ENCODE data around the gene ZNF76. TPM values are rescaled to one million over a fixed set of nuclear protein-coding genes. Genes with fewer than 3 reads are reported as not detected.
"Not testable (repeated sequence)": the region's sequence is repeated elsewhere in the genome, so short reads cannot be mapped to it uniquely, and the experiment has no call there.

The ZNF76 gene
- total RNA-seq, 1 donor from 2014 or later = 35.3 TPM

DNA sequence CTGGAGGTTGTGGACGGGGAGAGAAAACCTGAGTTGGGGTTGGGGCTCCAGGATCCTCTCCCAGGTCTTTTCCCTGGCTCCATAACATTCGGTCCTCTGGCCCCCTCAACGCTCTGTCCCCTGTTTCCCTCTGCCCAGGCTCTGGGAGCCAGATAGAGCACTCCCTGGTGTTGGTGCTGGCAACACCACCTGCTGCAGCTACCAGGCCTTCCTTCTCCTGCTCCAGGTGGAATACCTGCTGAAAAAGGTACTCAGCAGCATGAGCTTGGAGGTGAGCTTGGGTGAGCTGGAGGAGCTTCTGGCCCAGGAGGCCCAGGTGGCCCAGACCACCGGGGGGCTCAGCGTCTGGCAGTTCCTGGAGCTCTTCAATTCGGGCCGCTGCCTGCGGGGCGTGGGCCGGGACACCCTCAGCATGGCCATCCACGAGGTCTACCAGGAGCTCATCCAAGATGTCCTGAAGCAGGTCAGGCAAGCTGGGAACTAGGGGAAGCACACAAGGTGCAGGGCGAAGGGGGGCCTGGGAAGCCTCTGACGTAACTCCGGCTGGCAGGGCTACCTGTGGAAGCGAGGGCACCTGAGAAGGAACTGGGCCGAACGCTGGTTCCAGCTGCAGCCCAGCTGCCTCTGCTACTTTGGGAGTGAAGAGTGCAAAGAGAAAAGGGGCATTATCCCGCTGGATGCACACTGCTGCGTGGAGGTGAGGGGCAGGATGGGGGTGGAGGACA is 52.7 kb downstream of the ZNF76 start:
- intact Hi-C loops (cut with DNase I) = no loop called here
- DNase-seq (no peak), ATAC-seq (ENCODE audit: poor library complexity) (no peak)

DNA sequence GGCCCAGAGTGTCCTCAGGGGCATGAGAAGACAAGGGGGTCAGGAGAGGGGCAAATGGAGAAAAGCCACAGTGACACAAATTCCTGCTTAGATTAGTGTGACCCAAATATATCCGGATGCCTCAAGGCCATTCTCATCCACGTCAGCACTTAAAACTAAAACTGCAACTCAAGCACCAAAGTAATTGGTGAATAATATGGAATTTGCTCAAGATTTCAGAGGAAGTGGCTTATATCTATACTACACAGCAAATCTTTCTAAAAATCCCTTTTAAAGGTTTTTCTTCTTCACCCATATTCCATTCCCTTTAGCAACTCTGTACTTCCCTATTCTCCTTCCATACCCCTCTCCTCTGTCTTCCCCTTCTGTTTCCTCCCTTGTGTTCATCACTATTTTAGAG is 53.3 kb downstream of the ZNF76 start:
- ATAC-seq (ENCODE audit: poor library complexity) (no peak), DNase-seq (no peak)
- intact Hi-C loops (cut with DNase I) = no loop called here

DNA sequence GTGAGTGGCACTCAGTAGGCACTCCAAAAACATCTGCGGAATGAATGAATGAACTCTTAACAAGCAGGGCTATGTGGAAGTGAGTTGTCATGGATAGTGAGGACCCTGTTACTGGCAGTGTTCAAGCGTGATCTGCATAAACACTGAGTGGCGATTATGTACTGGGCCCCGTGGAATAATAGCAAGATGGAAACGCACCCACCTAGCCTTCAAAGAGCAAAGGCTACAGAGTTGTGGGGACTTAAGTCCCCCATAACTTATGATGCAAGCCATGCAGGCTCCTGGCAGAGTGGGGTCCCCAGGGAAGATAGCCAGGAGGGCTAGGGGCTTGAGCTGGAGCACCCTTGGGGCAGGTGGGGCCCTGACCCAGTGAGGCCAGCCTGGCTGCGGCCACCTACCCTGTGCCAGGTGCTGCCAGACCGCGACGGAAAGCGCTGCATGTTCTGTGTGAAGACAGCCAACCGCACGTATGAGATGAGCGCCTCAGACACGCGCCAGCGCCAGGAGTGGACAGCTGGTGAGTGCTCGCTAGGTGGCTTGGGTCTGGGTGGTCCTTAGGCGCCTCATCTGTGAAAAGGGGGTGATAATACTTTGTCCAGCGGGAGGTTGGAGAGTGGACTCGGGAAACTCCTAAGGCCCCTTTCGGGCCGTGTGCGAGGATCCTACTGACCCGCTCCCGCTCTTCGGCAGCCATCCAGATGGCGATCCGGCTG is 58.1 kb downstream of the ZNF76 start:
- intact Hi-C loops (cut with DNase I) = no loop called here

DNA sequence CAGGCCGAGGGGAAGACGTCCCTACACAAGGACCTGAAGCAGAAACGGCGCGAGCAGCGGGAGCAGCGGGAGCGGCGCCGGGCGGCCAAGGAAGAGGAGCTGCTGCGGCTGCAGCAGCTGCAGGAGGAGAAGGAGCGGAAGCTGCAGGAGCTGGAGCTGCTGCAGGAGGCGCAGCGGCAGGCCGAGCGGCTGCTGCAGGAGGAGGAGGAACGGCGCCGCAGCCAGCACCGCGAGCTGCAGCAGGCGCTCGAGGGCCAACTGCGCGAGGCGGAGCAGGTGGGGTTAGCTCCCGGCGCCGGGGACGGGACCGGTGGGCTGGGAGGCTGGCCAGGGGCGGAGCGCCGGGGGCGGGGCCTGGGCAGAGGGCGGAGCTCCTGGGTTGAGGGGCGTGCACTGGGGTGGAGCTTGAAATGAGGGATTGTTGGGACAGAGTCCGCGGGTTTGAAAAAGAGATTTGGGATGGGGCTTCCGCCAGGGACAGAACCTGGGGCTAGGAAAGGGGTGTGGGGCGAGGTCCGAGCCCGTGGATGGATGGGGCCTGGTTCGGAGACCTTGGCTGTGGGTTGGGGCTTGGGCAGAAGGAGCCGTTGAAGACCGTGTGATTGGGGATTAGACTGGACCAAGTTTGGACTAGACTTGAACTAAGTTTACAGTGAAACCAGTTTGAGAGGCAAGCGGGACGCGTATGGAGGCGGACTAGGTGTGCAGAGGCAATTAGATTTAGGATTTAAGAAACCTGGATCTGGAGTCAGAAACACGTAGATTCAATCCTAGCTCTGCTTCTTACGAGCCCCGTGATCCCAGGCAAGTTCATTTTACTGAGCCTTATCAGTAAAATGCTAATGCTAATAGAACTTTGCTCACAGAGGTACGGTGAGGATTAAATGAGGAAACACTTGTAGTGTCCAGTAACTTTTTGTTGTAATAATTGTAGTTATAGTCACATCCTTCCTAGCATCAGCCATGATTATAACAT is 58.9 kb downstream of the ZNF76 start:
- ATAC-seq (ENCODE audit: poor library complexity) (peak; percentile 100), DNase-seq (peak; percentile 85)
- intact Hi-C loops (cut with DNase I) = no loop called here

More for the DNA sequence above, 58.1 kb downstream of the ZNF76 start:
- ATAC-seq (ENCODE audit: poor library complexity) (peak; percentile 35), DNase-seq (peak; percentile 56)

DNA sequence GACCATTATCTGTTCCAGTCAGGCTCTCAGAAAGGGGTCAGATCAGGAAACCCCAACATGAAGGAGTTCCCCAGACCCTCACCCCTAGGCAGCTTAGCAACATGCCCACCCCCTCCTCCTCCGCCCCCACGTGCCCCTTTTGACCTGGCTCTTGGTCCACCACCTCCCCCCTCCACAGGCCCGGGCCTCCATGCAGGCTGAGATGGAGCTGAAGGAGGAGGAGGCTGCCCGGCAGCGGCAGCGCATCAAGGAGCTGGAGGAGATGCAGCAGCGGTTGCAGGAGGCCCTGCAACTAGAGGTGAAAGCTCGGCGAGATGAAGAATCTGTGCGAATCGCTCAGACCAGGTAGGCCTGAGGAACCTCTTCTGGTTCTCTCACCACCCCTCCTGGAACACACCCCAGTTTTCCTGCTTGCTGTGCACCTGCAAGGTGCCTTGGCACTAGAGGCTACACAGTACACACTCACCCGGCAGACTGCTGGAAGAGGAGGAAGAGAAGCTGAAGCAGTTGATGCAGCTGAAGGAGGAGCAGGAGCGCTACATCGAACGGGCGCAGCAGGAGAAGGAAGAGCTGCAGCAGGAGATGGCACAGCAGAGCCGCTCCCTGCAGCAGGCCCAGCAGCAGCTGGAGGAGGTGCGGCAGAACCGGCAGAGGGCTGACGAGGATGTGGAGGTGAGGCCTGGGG is 60.0 kb downstream of the ZNF76 start:
- ATAC-seq (ENCODE audit: poor library complexity) (no peak), DNase-seq (no peak)
- intact Hi-C loops (cut with DNase I) = no loop called here

DNA sequence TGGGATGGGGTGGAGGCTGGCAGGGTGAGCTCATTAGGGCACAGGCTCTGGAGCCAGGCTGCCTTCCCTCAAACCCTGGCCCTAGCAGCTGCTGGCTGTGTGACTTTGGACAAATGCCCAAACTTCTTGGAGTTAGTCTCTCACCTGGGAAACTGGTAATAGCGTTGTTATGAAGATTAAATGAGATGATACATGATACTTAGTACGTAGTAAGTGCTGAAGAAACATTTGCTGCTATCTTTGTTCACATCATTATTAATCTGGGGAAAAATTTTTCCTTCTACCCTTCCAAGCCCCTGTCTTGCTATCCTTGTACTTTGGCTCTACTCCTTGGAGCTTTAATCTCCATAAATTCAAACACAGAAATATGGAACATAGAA is 60.5 kb downstream of the ZNF76 start:
- no peak for ATAC-seq (ENCODE audit: poor library complexity)
- DNase-seq = no peak
- intact Hi-C loops (cut with DNase I) = no loop called here

DNA sequence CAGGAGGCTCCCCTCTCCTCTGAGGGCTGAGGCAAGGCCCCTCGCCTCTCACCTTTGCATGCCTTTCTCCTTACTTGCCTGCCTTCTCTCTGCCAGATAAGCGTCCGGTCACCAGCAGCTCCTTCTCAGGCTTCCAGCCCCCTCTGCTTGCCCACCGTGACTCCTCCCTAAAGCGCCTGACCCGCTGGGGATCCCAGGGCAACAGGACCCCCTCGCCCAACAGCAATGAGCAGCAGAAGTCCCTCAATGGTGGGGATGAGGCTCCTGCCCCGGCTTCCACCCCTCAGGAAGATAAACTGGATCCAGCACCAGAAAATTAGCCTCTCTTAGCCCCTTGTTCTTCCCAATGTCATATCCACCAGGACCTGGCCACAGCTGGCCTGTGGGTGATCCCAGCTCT is 61.6 kb downstream of the ZNF76 start:
- intact Hi-C loops (cut with DNase I) = no loop called here
- ATAC-seq (ENCODE audit: poor library complexity) (no peak), DNase-seq (no peak)

DNA sequence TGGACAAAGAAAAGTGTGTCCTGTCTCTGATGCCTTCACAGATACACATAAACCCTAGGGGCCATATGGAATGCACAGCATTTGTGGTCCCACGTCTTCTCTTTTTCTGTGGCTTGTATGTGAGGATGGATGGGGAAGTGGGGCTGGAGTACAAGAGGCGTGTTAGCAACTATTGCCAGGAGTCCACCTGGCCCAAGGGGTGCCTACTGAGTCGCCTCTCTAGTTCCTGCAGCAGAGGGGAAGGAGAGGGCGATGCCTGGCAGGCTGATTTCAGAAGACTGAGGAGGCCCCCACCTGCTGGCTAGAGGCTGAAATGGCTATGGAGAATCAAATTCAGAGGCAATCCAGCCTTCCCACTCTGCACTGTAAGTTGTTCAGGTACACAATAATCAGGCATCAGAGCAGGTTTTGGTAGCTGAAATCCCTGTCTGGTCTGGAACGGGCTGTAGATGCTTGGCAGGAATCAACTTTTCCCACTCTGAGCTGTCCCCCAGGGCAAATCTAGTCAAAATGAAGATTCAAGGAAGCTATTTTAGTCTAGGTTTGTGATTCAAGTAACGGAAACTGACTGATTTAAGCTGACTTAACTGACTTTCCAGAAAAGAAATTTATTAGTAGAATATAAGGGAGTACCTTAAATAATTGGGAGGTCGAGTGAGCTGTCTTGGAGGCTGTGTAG is 68.0 kb downstream of the ZNF76 start:
- intact Hi-C loops (cut with DNase I) = loop anchor here (5.0 kb wide), 1 partner anchor 35 kb away; no protein-coding TSS in a partner anchor
- ATAC-seq (ENCODE audit: poor library complexity) (peak; percentile 80), DNase-seq (peak; percentile 73)

DNA sequence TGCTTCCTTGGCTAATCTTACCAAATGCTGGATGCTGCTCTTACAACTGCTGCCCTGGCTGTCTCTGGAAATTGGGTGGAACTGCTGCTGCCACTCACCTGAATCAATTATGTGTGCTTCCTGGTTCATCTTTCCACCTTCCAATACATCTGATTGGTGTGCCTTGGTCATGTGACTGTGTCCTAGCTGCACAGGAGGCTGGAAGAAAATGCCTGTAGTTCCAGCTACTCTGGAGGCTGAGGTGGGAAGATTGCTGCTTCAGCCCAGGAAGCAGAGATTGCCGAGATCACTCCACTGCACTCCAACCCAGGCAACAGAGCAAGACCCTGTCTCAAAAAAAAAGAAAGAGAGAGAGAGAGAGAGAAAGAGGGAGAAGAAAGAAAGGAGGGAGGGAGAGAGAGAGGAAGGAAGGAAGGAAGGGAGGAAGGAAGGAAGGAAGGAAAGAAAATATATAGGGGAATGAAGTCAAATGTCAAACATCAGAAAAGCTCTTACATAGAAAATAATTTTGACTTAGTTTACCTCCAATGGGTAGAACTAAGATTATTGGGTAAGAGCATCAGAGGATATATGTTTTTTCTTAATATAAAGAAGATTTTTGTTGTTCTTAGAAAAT is 68.7 kb downstream of the ZNF76 start:
- DNase-seq (no peak), ATAC-seq (ENCODE audit: poor library complexity) (no peak)
- intact Hi-C loops (cut with DNase I) = loop anchor here (5.0 kb wide), 1 partner anchor 36 kb away; no protein-coding TSS in a partner anchor

DNA sequence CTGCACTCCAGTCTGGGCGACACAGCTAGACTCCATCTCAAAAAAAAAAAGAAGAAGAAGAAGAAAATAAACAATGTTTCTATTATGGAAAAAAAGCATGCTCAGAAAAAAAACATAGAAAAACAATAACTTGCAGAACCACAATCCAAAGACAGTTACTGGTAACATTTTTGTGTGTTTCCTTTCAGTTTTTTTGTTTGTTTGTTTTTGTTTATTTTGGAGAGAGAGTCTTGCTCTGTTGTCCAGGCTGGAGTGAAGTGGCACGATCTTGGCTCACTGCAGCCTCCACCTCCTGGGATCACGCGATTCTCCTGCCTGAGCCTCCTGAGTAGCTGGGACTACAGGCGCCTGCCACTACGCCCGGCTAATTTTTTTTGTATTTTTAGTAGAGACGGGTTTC is 69.4 kb downstream of the ZNF76 start:
- intact Hi-C loops (cut with DNase I) = loop anchor here (5.0 kb wide), 1 partner anchor 37 kb away; no protein-coding TSS in a partner anchor
- ATAC-seq (ENCODE audit: poor library complexity) = not testable (repeated sequence)

DNA sequence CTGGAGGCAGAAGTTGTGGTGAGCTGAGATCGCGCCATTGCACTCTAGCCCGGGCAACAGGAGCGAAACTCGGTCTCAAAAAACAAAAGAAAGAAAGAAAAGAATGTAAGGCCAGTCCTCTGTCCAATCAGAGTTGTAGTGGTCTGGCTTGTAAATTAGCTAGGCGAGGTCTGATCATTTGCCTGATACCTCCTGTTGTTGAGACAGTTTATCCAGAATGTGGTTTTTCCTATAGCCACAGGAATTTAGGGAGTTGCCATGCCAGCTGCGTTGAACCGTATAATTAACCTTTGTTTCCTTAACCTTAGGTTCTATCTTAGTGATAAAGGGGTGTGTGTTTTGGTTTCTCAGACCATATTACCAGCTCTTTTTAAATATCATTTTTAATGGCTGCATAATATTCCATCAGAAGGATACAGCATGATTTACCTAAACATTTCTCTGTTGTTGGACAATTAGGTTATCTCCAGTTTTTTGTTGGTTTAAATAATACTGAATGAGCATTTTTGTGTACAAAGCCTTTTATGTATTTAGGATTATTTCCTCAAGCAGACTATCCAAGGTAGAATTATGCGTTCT is 71.1 kb downstream of the ZNF76 start:
- ATAC-seq (ENCODE audit: poor library complexity) = no peak
- intact Hi-C loops (cut with DNase I) = no loop called here
- DNase-seq = no peak

More for the DNA sequence above, 69.4 kb downstream of the ZNF76 start:
- not testable (repeated sequence) for DNase-seq

DNA sequence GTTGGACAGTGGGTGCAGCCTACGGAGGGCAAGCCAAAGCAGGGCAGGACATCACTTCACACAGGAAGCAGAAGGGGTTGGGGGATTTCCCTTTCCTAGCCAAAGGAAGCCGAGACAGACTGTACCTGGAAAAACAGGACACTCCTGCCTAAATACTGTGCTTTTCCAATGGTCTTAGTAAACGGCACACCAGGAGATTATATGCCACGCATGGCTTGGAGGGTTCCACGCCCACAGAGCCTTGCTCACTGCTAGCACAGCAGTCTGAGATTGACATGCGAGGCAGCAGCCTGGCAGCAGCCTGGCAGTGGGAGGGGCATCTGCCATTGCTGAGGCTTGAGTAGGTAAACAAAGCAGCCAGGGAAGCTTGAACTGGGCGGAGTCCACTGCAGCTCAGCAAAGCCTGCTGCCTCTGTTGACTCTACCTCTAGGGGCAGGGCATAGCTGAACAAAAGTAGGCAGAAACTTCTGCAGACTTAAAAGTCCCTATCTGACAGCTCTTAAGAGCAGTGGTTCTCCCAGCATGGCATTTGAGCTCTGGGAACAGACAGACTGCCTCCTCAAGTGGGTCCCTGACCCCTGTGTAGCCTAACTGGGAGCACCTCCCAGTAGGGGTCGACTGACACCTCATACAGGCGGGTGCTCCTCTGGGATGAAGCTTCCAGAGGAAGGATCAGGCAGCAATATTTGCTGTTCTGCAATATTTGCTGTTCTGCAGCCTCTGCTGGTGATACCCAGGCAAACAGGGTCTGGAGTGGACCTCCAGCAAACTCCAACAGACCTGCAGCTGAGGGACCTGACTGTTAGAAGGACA is 72.7 kb downstream of the ZNF76 start:
- intact Hi-C loops (cut with DNase I) = not testable (repeated sequence)
- DNase-seq (peak; percentile 59), ATAC-seq (ENCODE audit: poor library complexity) (peak; percentile 79)

DNA sequence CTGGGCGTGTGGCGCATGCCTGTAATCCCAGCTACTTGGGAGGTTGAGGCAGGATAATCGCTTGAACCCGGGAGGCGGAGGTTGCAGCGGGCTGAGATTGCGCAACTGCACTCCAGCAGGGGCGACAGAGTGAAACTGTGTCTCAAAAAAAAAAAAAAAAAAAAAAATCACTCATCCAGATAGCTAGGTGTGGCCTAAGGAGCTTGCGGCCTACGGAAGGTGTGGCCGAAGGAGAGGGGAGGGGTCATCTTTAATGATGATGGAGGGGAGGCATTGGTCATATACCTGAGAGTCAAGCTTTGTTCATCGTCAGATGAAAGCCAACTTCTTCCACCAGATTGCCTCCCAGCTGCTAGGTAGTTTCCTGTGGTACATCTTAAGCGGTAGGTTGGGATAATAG is 82.0 kb downstream of the ZNF76 start:
- no peak for DNase-seq
- no peak for ATAC-seq (ENCODE audit: poor library complexity)
- intact Hi-C loops (cut with DNase I) = no loop called here

DNA sequence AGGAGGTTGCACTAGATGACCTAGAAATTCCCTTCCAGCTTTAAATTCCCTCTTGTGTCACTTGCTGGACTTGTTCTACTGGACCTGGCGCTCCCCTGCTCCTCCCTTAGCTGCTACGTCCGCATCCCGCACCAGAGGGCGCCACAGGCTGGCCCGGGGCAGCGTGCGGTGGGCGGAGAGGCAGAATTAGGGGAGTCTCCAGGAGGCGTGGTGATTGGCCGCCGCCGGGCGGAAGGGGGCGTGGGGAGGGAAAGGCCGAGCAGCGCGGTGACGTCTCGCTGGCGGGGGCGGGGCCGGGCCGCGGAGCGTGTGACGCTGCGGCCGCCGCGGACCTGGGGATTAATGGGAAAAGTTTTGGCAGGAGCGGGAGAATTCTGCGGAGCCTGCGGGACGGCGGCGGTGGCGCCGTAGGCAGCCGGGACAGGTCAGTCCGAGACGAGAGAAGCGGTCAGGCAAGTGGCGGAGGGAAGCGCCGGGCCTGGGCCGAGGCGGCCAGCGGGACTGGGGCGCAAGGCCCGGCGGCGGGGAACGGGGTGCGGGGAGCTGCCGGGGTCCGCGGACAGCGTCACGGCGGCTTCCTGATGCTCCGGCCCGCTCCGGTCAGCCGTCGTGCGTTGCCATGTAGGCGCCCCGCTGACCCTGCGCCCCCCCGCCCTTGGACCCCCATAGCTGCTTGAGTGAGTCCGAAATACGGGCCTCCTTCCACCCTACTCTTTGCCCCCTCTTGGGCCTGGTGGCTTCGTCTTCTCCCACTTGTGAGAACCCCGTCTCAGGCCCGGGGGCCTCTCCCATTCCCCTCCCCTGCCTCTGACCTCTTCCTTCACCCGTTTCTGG is 82.9 kb downstream of the ZNF76 start, which contains the start of gene PPARD:
Gene PPARD, plus strand, starts transcription at position 301 of the 834 bp plus-strand sequence. CDS start 68,530 bp downstream, outside the sequence.
- intact Hi-C loops (cut with DNase I) = loop anchor here (1.0 kb wide), 1 partner anchor 107 kb away; no protein-coding TSS in a partner anchor
- DNase-seq (peak; percentile 99), ATAC-seq (ENCODE audit: poor library complexity) (peak; percentile 100)

DNA sequence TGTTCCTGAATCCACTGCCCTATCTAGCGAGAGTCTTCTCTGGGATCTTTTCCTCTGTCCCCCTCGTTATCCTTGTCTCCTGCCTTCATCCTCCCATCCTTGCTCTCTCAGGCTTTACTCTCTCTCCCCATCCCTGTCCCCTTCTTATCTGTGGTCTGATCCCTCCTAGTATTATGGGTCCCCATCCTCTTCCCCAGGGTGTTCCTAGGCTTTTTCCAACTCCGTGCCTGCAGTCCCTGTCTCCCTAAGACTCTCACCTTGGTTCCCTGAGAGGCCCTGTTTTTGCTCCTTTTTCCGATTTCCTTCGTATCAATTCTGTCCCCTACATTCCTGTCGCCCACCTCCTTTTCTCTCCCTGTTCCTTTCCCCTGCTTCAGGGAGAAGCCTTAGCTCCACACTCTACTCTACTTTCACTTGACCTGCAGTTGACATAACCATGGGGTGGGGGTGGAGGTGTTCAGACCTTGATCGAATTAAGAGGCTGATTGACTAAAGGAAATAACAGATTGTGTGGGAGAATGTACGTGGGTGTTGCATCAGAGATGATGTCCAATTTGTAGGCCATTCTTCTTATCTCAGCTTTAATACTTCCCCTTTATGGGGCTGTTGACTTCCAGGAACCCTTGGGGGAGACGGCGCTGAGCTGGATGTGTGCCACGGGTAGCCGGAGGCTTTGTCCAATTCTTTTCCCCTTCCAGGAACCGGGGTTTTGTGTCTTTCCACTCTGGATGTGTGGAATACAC is 83.7 kb downstream of the ZNF76 start:
- intact Hi-C loops (cut with DNase I) = no loop called here
- ATAC-seq (ENCODE audit: poor library complexity) (no peak), DNase-seq (peak; percentile 79)
